ENCODE results near the gene NPIPB4. TPM values are rescaled to one million over a fixed set of nuclear protein-coding genes. Genes with fewer than 3 reads are reported as not detected.
A peak's percentile ranks its signal among the peaks of the same experiment; 100 is the strongest.
"Not testable (repeated sequence)": the region's sequence is repeated elsewhere in the genome, so short reads cannot be mapped to it uniquely, and the experiment has no call there.

NPIPB4 gene
- total RNA-seq (100 to 1,000 TPM in 1 of 2 donors, 10 to 100 TPM in 1; 86.3 to 203 TPM), polyA plus RNA-seq (ENCODE audit: insufficient read length in 6 of 6) (100 to 1,000 TPM; 160 to 253 (median 192) TPM)
- long read RNA-seq, donor 1, partial matches to known transcripts = 0 of 1 reads
- long read RNA-seq, donor 1, other reads (novel, unspliced or antisense) = 0 of 1 reads
- long read RNA-seq, donor 2, partial matches to known transcripts = 0 of 1 reads
- long read RNA-seq, donor 2, other reads (novel, unspliced or antisense) = 0 of 1 reads
- long read RNA-seq, donor 3 = 0 reads
- long read RNA-seq, donor 4 = 0 reads
- long read RNA-seq, donor 5, partial matches to known transcripts = 240 of 240 reads
- long read RNA-seq, donor 5, other reads (novel, unspliced or antisense) = 0 of 240 reads
- long read RNA-seq, donor 6 = 0 reads
- long read RNA-seq, donor 7 = 0 reads
- long read RNA-seq, donor 8, partial matches to known transcripts = 0 of 1 reads
- long read RNA-seq, donor 8, other reads (novel, unspliced or antisense) = 0 of 1 reads
- long read RNA-seq, donor 9 = 0 reads
- long read RNA-seq, donor 10 = 0 reads
- long read RNA-seq, donor 11 = 0 reads
- long read RNA-seq, donor 12, partial matches to known transcripts = 0 of 1 reads
- long read RNA-seq, donor 12, other reads (novel, unspliced or antisense) = 0 of 1 reads

DNA sequence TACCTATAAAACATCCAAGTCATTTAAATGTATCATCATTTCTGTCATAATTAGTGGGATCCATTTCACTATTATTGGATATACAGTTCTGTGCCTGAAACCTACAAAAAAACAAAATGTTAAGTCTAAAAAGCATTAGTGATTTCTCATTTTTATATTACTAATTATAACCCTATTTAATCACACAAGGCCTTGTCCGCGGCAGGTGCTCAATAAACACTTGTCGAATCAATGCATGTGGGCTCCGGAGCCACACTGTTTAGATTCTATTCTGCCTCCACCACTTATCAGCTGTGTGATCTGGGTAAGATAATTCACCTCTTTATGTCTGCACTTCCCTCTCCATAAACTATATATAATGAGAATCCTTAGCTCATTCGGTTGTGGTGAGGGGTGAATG is at the start of gene NPIPB4:
NPIPB4 (minus strand) TSS at position 101 of the 400 bp plus-strand sequence. CDS start 378 bp downstream, outside the sequence.
- ATAC-seq; DNase-seq; intact Hi-C loops (cut with DNase I): not testable (repeated sequence)

DNA sequence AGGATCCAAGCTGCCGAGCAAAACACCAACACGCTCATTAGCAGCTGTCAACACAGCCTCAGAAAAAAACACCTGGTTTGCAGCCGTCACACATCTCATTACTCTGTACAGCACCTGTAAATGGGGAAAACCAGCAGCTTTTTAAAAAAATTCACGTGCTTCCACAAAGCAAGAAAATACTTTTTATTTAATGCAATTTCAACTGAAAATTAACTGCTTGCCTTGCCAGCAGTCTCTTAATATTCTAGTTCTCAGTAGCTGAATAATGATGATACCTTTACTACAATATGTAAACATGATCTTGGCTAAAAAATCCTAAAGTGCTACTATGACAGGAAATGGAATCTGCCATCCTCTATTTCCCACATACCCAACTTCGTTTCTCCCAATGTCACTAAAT is 41.4 kb upstream of the NPIPB4 start:
- DNase-seq; H3K36me3 ChIP-seq; H3K4me1 ChIP-seq; H3K27ac ChIP-seq; H3K27me3 ChIP-seq; H3K4me3 ChIP-seq; intact Hi-C loops (cut with DNase I); ATAC-seq; H3K9me3 ChIP-seq: not testable (repeated sequence)

More for the DNA sequence above, at the start of gene NPIPB4:
- H3K4me3 ChIP-seq, H3K27me3 ChIP-seq, H3K4me1 ChIP-seq, H3K36me3 ChIP-seq, H3K9me3 ChIP-seq, H3K27ac ChIP-seq: not testable (repeated sequence)

DNA sequence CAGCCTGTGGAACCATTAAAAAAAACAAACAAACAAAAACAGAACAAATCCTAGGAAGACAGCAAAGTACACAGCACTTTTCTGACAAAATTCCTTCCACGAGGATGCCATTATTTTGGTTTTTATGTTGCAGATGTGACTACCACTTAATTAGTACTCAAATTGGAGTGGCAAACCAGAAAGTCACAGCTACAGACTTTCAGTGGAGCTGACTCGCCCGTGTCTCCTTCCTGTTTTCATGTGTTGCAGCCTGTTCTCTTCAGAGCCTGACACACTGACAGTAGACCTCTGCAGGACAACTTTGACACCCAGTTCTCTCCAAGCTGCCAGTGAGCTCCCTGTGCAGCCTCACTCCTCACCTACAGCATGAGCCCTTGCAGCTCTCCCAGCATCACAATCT is 24.4 kb upstream of the NPIPB4 start:
- H3K27ac ChIP-seq; H3K4me3 ChIP-seq; intact Hi-C loops (cut with DNase I); H3K27me3 ChIP-seq; H3K36me3 ChIP-seq; ATAC-seq; H3K9me3 ChIP-seq; H3K4me1 ChIP-seq: not testable (repeated sequence)
- DNase-seq = peak in 1 of 4 donors; percentile 24

DNA sequence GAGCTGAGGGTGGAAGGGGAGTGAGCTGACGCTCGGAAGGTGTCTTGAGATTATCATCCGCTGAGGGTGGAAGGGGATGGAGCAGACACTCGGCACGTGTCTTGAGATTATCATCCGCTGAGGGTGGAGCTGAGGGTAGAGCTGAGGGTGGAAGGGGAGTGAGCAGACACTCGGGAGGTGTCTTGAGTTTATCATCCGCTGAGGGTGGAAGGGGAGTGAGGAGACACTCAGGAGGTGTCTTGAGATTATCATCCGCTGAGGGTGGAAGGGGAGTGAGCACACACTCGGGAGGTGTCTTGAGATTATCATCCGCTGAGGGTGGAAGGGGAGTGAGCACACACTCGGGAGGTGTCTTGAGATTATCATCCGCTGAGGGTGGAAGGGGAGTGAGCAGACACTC is 20.4 kb downstream of the NPIPB4 start:
- H3K27ac ChIP-seq; H3K36me3 ChIP-seq; H3K4me3 ChIP-seq; intact Hi-C loops (cut with DNase I); H3K9me3 ChIP-seq; H3K27me3 ChIP-seq; ATAC-seq; H3K4me1 ChIP-seq; DNase-seq: not testable (repeated sequence)

DNA sequence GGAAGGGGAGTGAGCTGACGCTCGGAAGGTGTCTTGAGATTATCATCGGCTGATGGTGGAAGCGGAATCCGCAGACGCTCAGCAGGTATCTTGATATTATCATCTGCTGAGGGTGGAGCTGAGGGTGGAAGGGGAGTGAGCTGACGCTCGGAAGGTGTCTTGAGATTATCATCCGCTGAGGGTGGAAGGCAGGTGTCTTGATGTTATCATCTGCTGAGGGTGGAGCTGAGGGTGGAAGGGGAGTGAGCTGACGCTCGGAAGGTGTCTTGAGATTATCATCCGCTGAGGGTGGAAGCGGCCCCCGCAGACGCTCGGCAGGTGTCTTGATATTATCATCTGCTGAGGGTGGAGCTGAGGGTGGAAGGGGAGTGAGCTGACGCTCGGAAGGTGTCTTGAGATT is 21.2 kb downstream of the NPIPB4 start:
- ATAC-seq; H3K27me3 ChIP-seq; H3K4me3 ChIP-seq; DNase-seq; H3K4me1 ChIP-seq; H3K36me3 ChIP-seq; intact Hi-C loops (cut with DNase I); H3K27ac ChIP-seq; H3K9me3 ChIP-seq: not testable (repeated sequence)

DNA sequence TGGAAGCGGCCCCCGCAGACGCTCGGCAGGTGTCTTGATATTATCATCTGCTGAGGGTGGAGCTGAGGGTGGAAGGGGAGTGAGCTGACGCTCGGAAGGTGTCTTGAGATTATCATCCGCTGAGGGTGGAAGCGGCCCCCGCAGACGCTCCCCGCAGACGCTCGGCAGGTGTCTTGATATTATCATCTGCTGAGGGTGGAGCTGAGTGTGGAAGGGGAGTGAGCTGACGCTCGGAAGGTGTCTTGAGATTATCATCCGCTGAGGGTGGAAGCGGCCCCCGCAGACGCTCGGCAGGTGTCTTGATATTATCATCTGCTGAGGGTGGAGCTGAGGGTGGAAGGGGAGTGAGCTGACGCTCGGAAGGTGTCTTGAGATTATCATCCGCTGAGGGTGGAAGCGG is 21.8 kb downstream of the NPIPB4 start:
- DNase-seq; H3K4me3 ChIP-seq; H3K9me3 ChIP-seq; intact Hi-C loops (cut with DNase I); H3K27me3 ChIP-seq; H3K27ac ChIP-seq; H3K36me3 ChIP-seq; H3K4me1 ChIP-seq; ATAC-seq: not testable (repeated sequence)

DNA sequence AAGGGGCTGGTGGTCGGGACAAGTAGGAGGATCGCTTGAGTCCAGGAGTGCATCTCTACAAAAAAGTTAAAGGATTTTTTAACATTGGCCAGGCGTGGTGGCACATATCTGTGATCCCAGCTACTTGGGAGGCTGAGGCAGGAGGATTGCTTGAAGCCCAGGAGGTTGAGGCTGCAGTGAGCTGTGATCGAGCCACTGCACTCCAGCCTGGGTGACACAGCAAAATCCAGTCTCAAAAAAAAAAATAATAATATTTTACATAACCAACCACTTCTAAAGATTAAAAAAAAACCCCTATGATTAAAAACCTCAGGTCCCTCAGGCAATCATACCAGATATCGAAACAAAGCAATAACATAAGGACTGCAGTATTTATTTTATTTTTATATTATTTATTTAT is 23.3 kb downstream of the NPIPB4 start:
- intact Hi-C loops (cut with DNase I); H3K27ac ChIP-seq; H3K4me1 ChIP-seq; H3K4me3 ChIP-seq; H3K9me3 ChIP-seq; H3K27me3 ChIP-seq; H3K36me3 ChIP-seq; ATAC-seq; DNase-seq: not testable (repeated sequence)

DNA sequence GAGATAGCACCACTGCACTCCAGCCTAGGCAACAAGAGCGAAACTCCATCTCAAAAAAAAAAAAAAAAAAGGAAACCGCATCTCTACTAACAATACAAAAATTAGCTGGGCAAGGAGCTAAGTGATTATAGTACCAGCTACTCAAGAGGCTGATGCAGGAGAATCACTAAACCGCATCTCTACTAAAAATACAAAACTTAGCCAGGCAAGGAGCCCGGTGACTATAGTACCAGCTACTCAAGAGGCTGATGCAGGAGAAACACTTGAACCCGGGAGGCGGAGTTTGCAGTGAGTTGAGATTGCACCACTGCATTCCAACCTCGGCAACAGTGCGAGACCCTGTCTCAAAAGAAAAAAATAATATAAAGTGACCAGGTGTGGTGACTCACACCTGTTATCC is 27.6 kb downstream of the NPIPB4 start:
- H3K27ac ChIP-seq; intact Hi-C loops (cut with DNase I); H3K4me1 ChIP-seq; H3K27me3 ChIP-seq; H3K36me3 ChIP-seq; H3K4me3 ChIP-seq; DNase-seq; H3K9me3 ChIP-seq; ATAC-seq: not testable (repeated sequence)

DNA sequence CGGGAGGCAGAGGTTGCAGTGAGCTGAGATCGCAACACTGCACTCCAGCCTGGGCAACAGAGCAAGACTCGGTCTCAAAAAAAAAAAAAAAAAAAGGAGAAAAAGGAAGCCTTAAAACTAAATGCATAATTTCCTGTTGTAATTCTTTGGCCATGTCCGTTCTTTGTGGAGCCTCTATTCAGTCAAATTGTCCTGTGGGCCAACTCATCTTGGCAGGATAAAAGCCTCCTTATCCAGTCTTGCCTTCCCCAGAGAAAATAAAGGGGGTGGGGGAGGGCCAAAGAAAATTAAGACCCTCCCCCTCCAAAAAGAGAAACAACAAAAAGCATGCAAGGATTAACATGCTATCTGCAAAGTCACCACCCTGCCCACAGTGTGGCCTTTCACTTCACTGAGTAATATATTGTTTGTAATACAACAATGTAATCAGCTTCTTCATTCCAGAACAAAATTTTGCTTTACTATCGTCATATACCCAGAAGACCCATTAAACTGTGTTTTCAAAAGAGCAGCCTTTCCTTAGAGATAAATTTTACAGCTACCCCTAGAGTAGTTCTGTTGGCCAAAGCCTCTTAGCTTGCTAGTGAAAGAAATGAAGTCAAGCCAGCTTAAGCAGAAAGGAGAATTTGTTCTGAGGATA is 31.4 kb downstream of the NPIPB4 start:
- intact Hi-C loops (cut with DNase I); H3K4me3 ChIP-seq; DNase-seq; H3K36me3 ChIP-seq; H3K27me3 ChIP-seq; H3K4me1 ChIP-seq; ATAC-seq; H3K27ac ChIP-seq; H3K9me3 ChIP-seq: not testable (repeated sequence)

DNA sequence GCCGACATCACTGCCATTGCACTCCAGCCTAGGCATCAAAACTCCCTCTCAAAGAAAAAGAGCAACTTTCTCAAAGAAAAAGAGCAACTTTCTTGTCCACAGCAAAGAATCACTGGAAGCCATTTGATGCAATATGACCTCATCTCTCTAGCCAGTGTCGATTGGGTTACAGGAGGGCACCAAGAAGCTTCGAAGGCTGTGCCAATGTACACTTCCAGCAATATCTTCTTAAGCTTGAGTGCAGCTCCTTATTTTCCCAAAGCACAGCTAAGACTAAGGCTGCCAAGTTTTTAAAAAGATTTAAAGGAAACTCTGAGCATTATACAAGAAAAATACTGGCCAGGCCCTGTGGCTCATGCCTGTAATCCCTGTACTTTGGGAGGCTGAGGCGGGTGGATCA is 32.0 kb downstream of the NPIPB4 start:
- H3K27me3 ChIP-seq; DNase-seq; ATAC-seq; H3K9me3 ChIP-seq; H3K27ac ChIP-seq; H3K4me3 ChIP-seq; intact Hi-C loops (cut with DNase I); H3K36me3 ChIP-seq; H3K4me1 ChIP-seq: not testable (repeated sequence)

DNA sequence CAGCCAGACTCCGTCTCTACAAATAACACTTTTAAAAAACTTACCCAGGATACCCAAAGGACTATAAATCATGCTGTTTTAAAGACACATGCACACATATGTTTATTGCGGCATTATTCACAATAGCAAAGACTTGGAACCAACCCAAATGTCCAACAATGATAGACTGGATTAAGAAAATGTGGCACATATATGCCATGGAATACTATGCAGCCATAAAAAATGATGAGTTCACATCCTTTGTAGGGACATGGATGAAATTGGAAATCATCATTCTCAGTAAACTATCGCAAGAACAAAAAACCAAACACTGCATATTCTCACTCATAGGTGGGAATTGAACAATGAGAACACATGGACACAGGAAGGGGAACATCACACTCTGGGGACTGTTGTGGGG is 34.3 kb downstream of the NPIPB4 start:
- H3K4me1 ChIP-seq = peaks cover 0 to 16% of the 10 kb centered on the region in 2 donors
- DNase-seq; H3K27me3 ChIP-seq; intact Hi-C loops (cut with DNase I); H3K27ac ChIP-seq; H3K9me3 ChIP-seq; ATAC-seq; H3K36me3 ChIP-seq; H3K4me3 ChIP-seq: not testable (repeated sequence)

DNA sequence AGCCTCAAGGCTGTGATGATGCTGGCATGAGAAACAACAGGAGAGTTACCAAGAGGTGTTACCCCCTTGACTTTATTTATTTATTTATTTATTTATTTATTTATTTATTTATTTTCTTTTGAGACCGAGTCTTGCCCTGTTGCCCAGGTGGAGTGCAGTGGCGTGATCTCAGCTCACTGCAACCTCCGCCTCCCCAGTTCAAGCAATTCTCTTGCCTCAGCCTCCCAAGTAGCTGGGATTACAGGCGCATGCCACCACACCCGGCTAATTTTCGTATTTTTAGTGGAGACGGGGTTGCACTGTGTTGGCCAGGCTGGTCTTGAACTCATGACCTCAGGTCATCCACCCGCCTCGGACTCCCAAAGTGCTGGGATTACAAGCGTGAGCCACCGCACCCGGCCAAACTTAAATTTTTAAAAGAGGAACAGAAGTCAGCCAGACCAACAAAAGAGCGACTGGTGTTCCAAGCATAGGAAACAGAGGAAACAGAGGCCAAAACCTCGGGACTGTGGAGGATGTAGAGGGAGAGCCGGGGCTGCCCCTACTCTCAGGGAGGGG is 36.6 kb downstream of the NPIPB4 start:
- peak overlapping the region; percentile 47 to 56 for H3K4me3 ChIP-seq

More for the DNA sequence above, 36.6 kb downstream of the NPIPB4 start:
- intact Hi-C loops (cut with DNase I); ATAC-seq; H3K9me3 ChIP-seq; H3K36me3 ChIP-seq; H3K27me3 ChIP-seq: not testable (repeated sequence)
- H3K4me1 ChIP-seq = peaks cover 0 to 21% of the 10 kb centered on the region in 2 donors
- H3K27ac ChIP-seq = peak overlapping the region; percentile 74 to 86
- DNase-seq = peak in 1 of 4 donors; percentile 27
